Liver (tissue), 9 donors: ENCODE data around the gene MARK1. TPM values are rescaled to one million over a fixed set of nuclear protein-coding genes. Genes with fewer than 3 reads are reported as not detected.

Experiments used
- DNase-seq: peaks from one replicate; pipeline ENCODE4 v3.0.0-alpha.2; 2017; ENCODE audit warnings: low spot score
- H3K27ac ChIP-seq, 2 donors: one replicate each; pipeline ENCODE4 v1.7.0; 2013; ENCODE audit warnings: inconsistent platforms in 2 of 2, low read length in 2 of 2, control low read depth in 1 of 2, low read depth in 1 of 2, mild to moderate bottlenecking in 1 of 2
- H3K27me3 ChIP-seq, 4 donors: one replicate each; pipeline versions ENCODE4 v1.6.1 to v1.7.0; 2013; ENCODE audit warnings: low read length in 3 of 4, inconsistent platforms in 1 of 4, mild to moderate bottlenecking in 1 of 4, moderate library complexity in 1 of 4; ENCODE audit not compliant: control insufficient read depth in 4 of 4, insufficient read depth in 4 of 4
- H3K36me3 ChIP-seq, 4 donors: one replicate each; pipeline versions ENCODE4 v1.6.1 to v1.7.0; 2013; ENCODE audit warnings: low read length in 3 of 4, mild to moderate bottlenecking in 3 of 4, low read depth in 1 of 4, moderate library complexity in 1 of 4; ENCODE audit not compliant: control insufficient read depth in 4 of 4, insufficient read depth in 3 of 4
- H3K4me1 ChIP-seq, 4 donors: one replicate each; pipeline versions ENCODE4 v1.6.1 to v1.7.0; 2013; ENCODE audit warnings: low read length in 3 of 4, mild to moderate bottlenecking in 3 of 4, moderate library complexity in 1 of 4; ENCODE audit not compliant: control insufficient read depth in 4 of 4, insufficient read depth in 4 of 4
- H3K4me3 ChIP-seq, 3 donors: one replicate each; pipeline versions ENCODE4 v1.6.1 to v1.7.0; 2013; ENCODE audit warnings: low read length in 3 of 3, control low read depth in 1 of 3, low read depth in 1 of 3, mild to moderate bottlenecking in 1 of 3
- H3K9ac ChIP-seq, 2 donors: one replicate each; pipeline ENCODE4 v1.7.0; 2013; ENCODE audit warnings: low read length in 2 of 2, mild to moderate bottlenecking in 2 of 2, moderate library complexity in 2 of 2, control low read depth in 1 of 2, low read depth in 1 of 2
- H3K9me3 ChIP-seq, 4 donors: one replicate each; pipeline versions ENCODE4 v1.6.1 to v1.7.0; 2013; ENCODE audit warnings: low read length in 3 of 4; ENCODE audit not compliant: control insufficient read depth in 4 of 4
- CTCF ChIP-seq: fragments of 150-350 bp; IDR thresholded peaks from 2 replicates; pipeline ENCODE4 v1.5.1; 2017; ENCODE audit warnings: improper control_type of control experiment, low read depth, low read length; ENCODE audit not compliant: missing input control
- EGR1 ChIP-seq, 2 donors: IDR thresholded peaks; 2 replicates each; pipeline ENCODE4 v1.6.1; 2016 to 2018; ENCODE audit warnings: antibody characterized with exemption in 2 of 2, low read depth in 2 of 2
- FOXA1 ChIP-seq: IDR thresholded peaks from 2 replicates; pipeline ENCODE4 v1.6.1; 2016; ENCODE audit warnings: antibody characterized with exemption
- FOXA2 ChIP-seq: IDR thresholded peaks from 2 replicates; pipeline ENCODE4 v1.6.1; 2016; ENCODE audit warnings: antibody characterized with exemption
- GABPA ChIP-seq, 2 donors: IDR thresholded peaks in 1 of 2; conservative IDR thresholded peaks in 1 of 2; 2 replicates each; pipeline ENCODE4 v1.6.1; 2016; ENCODE audit warnings: antibody characterized with exemption in 2 of 2, mild to moderate bottlenecking in 1 of 2, moderate library complexity in 1 of 2
- HNF4A ChIP-seq, 2 donors: conservative IDR thresholded peaks; 2 replicates each; pipeline ENCODE4 v1.6.1; 2016; ENCODE audit warnings: antibody characterized with exemption in 2 of 2, mild to moderate bottlenecking in 2 of 2
- HNF4G ChIP-seq: IDR thresholded peaks from 2 replicates; pipeline ENCODE4 v1.6.1; 2016; ENCODE audit warnings: antibody characterized with exemption
- JUND ChIP-seq, 2 donors: IDR thresholded peaks; 2 replicates each; pipeline ENCODE4 v1.6.1; 2016; ENCODE audit warnings: antibody characterized with exemption in 2 of 2
- NR2F2 ChIP-seq: IDR thresholded peaks from 2 replicates; pipeline ENCODE4 v1.6.1; 2016; ENCODE audit warnings: antibody characterized with exemption
- RAD21 ChIP-seq, 2 donors: IDR thresholded peaks; 2 replicates each; pipeline ENCODE4 v1.6.1; 2016; ENCODE audit warnings: antibody characterized with exemption in 2 of 2, mild to moderate bottlenecking in 2 of 2
- REST ChIP-seq: IDR thresholded peaks from 2 replicates; pipeline ENCODE4 v1.6.1; 2016; ENCODE audit warnings: antibody characterized with exemption, mild to moderate bottlenecking
- RXRA ChIP-seq, 2 donors: IDR thresholded peaks; 2 replicates each; pipeline ENCODE4 v1.6.1; 2017 to 2018; ENCODE audit warnings: antibody characterized with exemption in 2 of 2, mild to moderate bottlenecking in 1 of 2
- SP1 ChIP-seq: IDR thresholded peaks from 2 replicates; pipeline ENCODE4 v1.6.1; 2018; ENCODE audit warnings: antibody characterized with exemption, mild to moderate bottlenecking
- TAF1 ChIP-seq: conservative IDR thresholded peaks from 2 replicates; pipeline ENCODE4 v1.6.1; 2016; ENCODE audit warnings: antibody characterized with exemption, mild to moderate bottlenecking
- YY1 ChIP-seq: IDR thresholded peaks from 2 replicates; pipeline ENCODE4 v1.6.1; 2016; ENCODE audit warnings: antibody characterized with exemption, mild to moderate bottlenecking
- WGBS: extraction: QIAGEN DNeasy Blood & Tissue Kit; methylation state at CpG from one replicate; pipeline ENCODE4 v1.1.7; 2013; 5-methylcytosine and 5-hydroxymethylcytosine counted together
- polyA plus RNA-seq, 2 donors: library from polyadenylated mRNA; stranded (reverse) in 1 of 2; unstranded in 1 of 2; fragments of 200-250 nt in 1 of 2; fragments of >200 nt in 1 of 2; fragmentation: Nextera tagmentation in 1 of 2; extraction: Ambion mirVana in 1 of 2; gene quantifications; one replicate each; pipeline versions ENCODE4 v1.2.1 to v1.2.3, GENCODE V29; 2013 to 2015
- total RNA-seq, 2 donors: library from RNA; depleted of rRNA; stranded (reverse); fragments of >200 nt; gene quantifications; one replicate each; pipeline ENCODE4 v1.2.3, GENCODE V29; 2014
- TF ChIP-seq, protein P1 (sequence below): IDR thresholded peaks from 2 replicates; pipeline ENCODE4 v1.6.1; 2016; ENCODE audit warnings: antibody characterized with exemption
- TF ChIP-seq, protein P2 (sequence below): IDR thresholded peaks from 2 replicates; pipeline ENCODE4 v1.6.1; 2016; ENCODE audit warnings: antibody characterized with exemption
- TF ChIP-seq, protein P3 (sequence below): IDR thresholded peaks from 2 replicates; pipeline ENCODE4 v1.6.1; 2016; ENCODE audit warnings: antibody characterized with exemption
- donor health status: healthy.
- donor health status: healthy.
- donor health status: healthy.
- donor health status: healthy.
- donor health status: healthy.

MARK1 gene
- total and polyA plus RNA-seq, 4 donors = 0.10 to 0.59 (median 0.25) TPM

GRCh38 chr1:220485791-220486190 is 42.1 kb upstream of the MARK1 start (continued):
- no peak for TF ChIP-seq HNF4A (conservative IDR thresholded peaks at IDR 0.05)

DNA sequence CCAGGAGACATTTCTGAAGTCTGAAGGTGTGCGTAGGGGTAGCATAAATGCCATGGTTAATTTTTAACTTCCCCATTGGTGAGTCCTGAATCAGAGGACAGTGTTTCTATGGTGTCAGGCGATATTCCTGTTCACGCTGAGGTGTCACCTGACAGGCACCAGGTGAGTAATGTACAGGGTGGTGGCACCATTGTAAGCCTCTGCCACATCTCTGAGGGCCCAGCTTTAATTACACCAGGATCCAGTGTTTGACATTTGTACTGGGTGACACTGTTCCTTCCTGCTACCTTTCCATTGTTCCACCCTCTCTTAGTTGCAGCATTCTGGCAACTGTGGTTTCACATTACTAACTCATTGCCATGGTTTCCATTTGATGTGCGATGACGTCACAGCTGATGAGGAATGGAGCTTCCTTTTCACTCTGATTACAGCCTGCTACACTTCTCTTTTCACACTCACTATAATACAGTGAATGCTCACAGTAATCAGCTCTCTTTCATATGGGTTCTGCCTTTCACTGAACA is 40.6 kb upstream of the MARK1 start:
- Histone ChIP-seq H3K27me3 (no peaks in the 10 kb centered on the region), H3K27ac (no peak overlapping the region), H3K9ac (no peak overlapping the region), H3K4me3 (no peak overlapping the region), H3K36me3 (no peaks in the 10 kb centered on the region), H3K9me3 (no peaks in the 10 kb centered on the region), H3K4me1 (no peaks in the 10 kb centered on the region)
- WGBS = 49% methylated on average over 5 of the region's 5 CpGs
- DNase-seq = no peak
- TF ChIP-seq CTCF = no peak
- TF ChIP-seq GABPA (IDR thresholded peaks at IDR 0.05 in 1 of 2, conservative IDR thresholded peaks at IDR 0.05 in 1 of 2) = no peak
- no peak for TF ChIP-seq HNF4G
- no peak for TF ChIP-seq JUND (IDR thresholded peaks at IDR 0.05)
- TF ChIP-seq, protein P1, sequence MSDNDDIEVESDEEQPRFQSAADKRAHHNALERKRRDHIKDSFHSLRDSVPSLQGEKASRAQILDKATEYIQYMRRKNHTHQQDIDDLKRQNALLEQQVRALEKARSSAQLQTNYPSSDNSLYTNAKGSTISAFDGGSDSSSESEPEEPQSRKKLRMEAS = no peak
- TF ChIP-seq YY1 = no peak
- no peak for TF ChIP-seq REST
- no peak for TF ChIP-seq FOXA2
- TF ChIP-seq NR2F2 = no peak
- no peak for TF ChIP-seq EGR1 (IDR thresholded peaks at IDR 0.05; ENCODE audit: low read depth in 2 of 2)
- no peak for TF ChIP-seq FOXA1
- TF ChIP-seq HNF4A (conservative IDR thresholded peaks at IDR 0.05) = no peak
- TF ChIP-seq SP1 = no peak
- no peak for TF ChIP-seq RXRA (IDR thresholded peaks at IDR 0.05)
- TF ChIP-seq TAF1 = no peak
- TF ChIP-seq RAD21 (IDR thresholded peaks at IDR 0.05) = no peak
- TF ChIP-seq, protein P2, sequence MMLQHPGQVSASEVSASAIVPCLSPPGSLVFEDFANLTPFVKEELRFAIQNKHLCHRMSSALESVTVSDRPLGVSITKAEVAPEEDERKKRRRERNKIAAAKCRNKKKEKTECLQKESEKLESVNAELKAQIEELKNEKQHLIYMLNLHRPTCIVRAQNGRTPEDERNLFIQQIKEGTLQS = no peak

GRCh38 chr1:220491891-220492290 is 36.0 kb upstream of the MARK1 start:
- Histone ChIP-seq H3K4me3 (no peak overlapping the region), H3K9me3 (no peaks in the 10 kb centered on the region), H3K36me3 (no peaks in the 10 kb centered on the region), H3K27me3 (no peaks in the 10 kb centered on the region), H3K9ac (no peak overlapping the region), H3K4me1 (no peaks in the 10 kb centered on the region), H3K27ac (no peak overlapping the region)
- WGBS = 72% methylated on average over 2 of the region's 2 CpGs
- no peak for DNase-seq
- TF ChIP-seq REST = no peak
- no peak for TF ChIP-seq GABPA (IDR thresholded peaks at IDR 0.05 in 1 of 2, conservative IDR thresholded peaks at IDR 0.05 in 1 of 2)
- TF ChIP-seq HNF4A (conservative IDR thresholded peaks at IDR 0.05) = no peak
- TF ChIP-seq JUND (IDR thresholded peaks at IDR 0.05) = no peak
- TF ChIP-seq, protein P2 = no peak
- no peak for TF ChIP-seq FOXA1
- TF ChIP-seq RAD21 (IDR thresholded peaks at IDR 0.05) = no peak
- TF ChIP-seq YY1 = no peak
- no peak for TF ChIP-seq EGR1 (IDR thresholded peaks at IDR 0.05; ENCODE audit: low read depth in 2 of 2)
- TF ChIP-seq NR2F2 = no peak
- TF ChIP-seq SP1 = no peak
- TF ChIP-seq, protein P3, sequence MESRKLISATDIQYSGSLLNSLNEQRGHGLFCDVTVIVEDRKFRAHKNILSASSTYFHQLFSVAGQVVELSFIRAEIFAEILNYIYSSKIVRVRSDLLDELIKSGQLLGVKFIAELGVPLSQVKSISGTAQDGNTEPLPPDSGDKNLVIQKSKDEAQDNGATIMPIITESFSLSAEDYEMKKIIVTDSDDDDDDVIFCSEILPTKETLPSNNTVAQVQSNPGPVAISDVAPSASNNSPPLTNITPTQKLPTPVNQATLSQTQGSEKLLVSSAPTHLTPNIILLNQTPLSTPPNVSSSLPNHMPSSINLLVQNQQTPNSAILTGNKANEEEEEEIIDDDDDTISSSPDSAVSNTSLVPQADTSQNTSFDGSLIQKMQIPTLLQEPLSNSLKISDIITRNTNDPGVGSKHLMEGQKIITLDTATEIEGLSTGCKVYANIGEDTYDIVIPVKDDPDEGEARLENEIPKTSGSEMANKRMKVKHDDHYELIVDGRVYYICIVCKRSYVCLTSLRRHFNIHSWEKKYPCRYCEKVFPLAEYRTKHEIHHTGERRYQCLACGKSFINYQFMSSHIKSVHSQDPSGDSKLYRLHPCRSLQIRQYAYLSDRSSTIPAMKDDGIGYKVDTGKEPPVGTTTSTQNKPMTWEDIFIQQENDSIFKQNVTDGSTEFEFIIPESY = no peak
